ENCODE data around the gene CRELD2. TPM values are rescaled to one million over a fixed set of nuclear protein-coding genes. Genes with fewer than 3 reads are reported as not detected.
A peak's percentile ranks its signal among the peaks of the same experiment; 100 is the strongest.

CRELD2 gene
- total and polyA plus RNA-seq, 8 donors, result 28.5 to 79.7 (median 34.1) TPM

- peaks cover 7 to 52% of the 10 kb centered on the region in 2 donors for H3K4me1 ChIP-seq
- DNase-seq (no peak), ATAC-seq (no peak)
- H3K36me3 ChIP-seq, result peaks cover 0 to 2% of the 10 kb centered on the region in 2 donors
- intact Hi-C loops (cut with DNase I), result no loop called here
- no peaks in the 10 kb centered on the region for H3K9me3 ChIP-seq
- H3K4me3 ChIP-seq, result no peak overlapping the region
- no peak for TF ChIP-seq CTCF (IDR thresholded peaks at IDR 0.05)
- H3K27ac ChIP-seq, result no peak overlapping the region
- peaks cover 0 to 8% of the 10 kb centered on the region in 2 donors for H3K27me3 ChIP-seq
Observed at GRCh38 chr22:49973018-49973961, 54.9 kb downstream of the CRELD2 start.

- TF ChIP-seq CTCF (IDR thresholded peaks at IDR 0.05), result no peak
- Histone ChIP-seq H3K36me3 (no peaks in the 10 kb centered on the region), H3K9me3 (no peaks in the 10 kb centered on the region), H3K4me1 (peaks cover 7 to 27% of the 10 kb centered on the region in 2 donors), H3K4me3 (no peak overlapping the region), H3K27me3 (peaks cover 0 to 8% of the 10 kb centered on the region in 2 donors), H3K27ac (peak overlapping the region in 1 of 2 donors; percentile 48)
- peak in 2 of 4 donors; percentile 33 to 82 for DNase-seq
- ATAC-seq, result no peak
- intact Hi-C loops (cut with DNase I), result no loop called here
Observed at GRCh38 chr22:49975543-49976389, 57.3 kb downstream of the CRELD2 start.

- H3K4me3 ChIP-seq, result no peak overlapping the region
- TF ChIP-seq CTCF (IDR thresholded peaks at IDR 0.05), result no peak
- peaks cover 4 to 19% of the 10 kb centered on the region in 2 donors for H3K4me1 ChIP-seq
- H3K27ac ChIP-seq, result peak overlapping the region in 1 of 2 donors; percentile 48
- intact Hi-C loops (cut with DNase I), result no loop called here
- no peaks in the 10 kb centered on the region for H3K36me3 ChIP-seq
- ATAC-seq (no peak), DNase-seq (no peak)
- peaks cover 0 to 8% of the 10 kb centered on the region in 2 donors for H3K27me3 ChIP-seq
- H3K9me3 ChIP-seq, result no peaks in the 10 kb centered on the region
Observed at GRCh38 chr22:49976439-49977175, 58.2 kb downstream of the CRELD2 start.

Small RNA genes within 50 kb of the gene (microRNA-seq; reads per million reads assigned to microRNA genes)
- gene MIR6821, result 1.7 to 1.9 reads per million in 2 donors

Other genes starting within 250 kb of the CRELD2 start
- 10 to 100 TPM; 27.4 to 32.4 TPM for gene BRD1, start 90.8 kb upstream of the CRELD2 start, total RNA-seq
- gene BRD1, start 90.8 kb upstream of the CRELD2 start, polyA plus RNA-seq (ENCODE audit: insufficient read length in 6 of 6), result 10 to 100 TPM; 34.9 to 50.3 (median 39.4) TPM
- 10 to 100 TPM; 12.8 to 13.8 TPM for gene ZBED4, start 64.8 kb upstream of the CRELD2 start, total RNA-seq
- 10 to 100 TPM; 14.5 to 19.8 (median 16.3) TPM for gene ZBED4, start 64.8 kb upstream of the CRELD2 start, polyA plus RNA-seq (ENCODE audit: insufficient read length in 6 of 6)
- 10 to 100 TPM; 29.4 to 35.2 TPM for gene ALG12, start 196 bp upstream of the CRELD2 start, total RNA-seq
- 10 to 100 TPM; 16.4 to 32.6 (median 23.7) TPM for gene ALG12, start 196 bp upstream of the CRELD2 start, polyA plus RNA-seq (ENCODE audit: insufficient read length in 6 of 6)
- gene PIM3, start 42.1 kb downstream of the CRELD2 start, total RNA-seq, result 100 to 1,000 TPM in 1 of 2 donors, 10 to 100 TPM in 1; 80.6 to 129 TPM
- 10 to 100 TPM; 21.3 to 40.4 (median 30.0) TPM for gene PIM3, start 42.1 kb downstream of the CRELD2 start, polyA plus RNA-seq (ENCODE audit: insufficient read length in 6 of 6)
- not detected for gene IL17REL, start 94.1 kb downstream of the CRELD2 start, total RNA-seq
- under 1 TPM in 5 of 6 donors, not detected in 1; 0.06 to 0.17 (median 0.07) TPM for gene IL17REL, start 94.1 kb downstream of the CRELD2 start, polyA plus RNA-seq (ENCODE audit: insufficient read length in 6 of 6)
- gene TTLL8, start 139.7 kb downstream of the CRELD2 start, total RNA-seq, result not detected
- gene TTLL8, start 139.7 kb downstream of the CRELD2 start, polyA plus RNA-seq (ENCODE audit: insufficient read length in 6 of 6), result not detected
- gene MLC1, start 166.8 kb downstream of the CRELD2 start, total RNA-seq, result 1 to 10 TPM in 1 of 2 donors, under 1 TPM in 1; 0.39 to 2.9 TPM
- 1 to 10 TPM; 1.5 to 3.0 (median 2.1) TPM for gene MLC1, start 166.8 kb downstream of the CRELD2 start, polyA plus RNA-seq (ENCODE audit: insufficient read length in 6 of 6)
- gene MOV10L1, start 171.4 kb downstream of the CRELD2 start, total RNA-seq, result 1 to 10 TPM in 1 of 2 donors, under 1 TPM in 1; 0.37 to 1.7 TPM
- gene MOV10L1, start 171.4 kb downstream of the CRELD2 start, polyA plus RNA-seq (ENCODE audit: insufficient read length in 6 of 6), result 1 to 10 TPM; 1.7 to 4.7 (median 2.7) TPM